HepG2 (cell line): ENCODE measurements around the gene MACROD2. TPM values are rescaled to one million over a fixed set of nuclear protein-coding genes. Genes with fewer than 3 reads are reported as not detected.

Experiments used
- ATAC-seq: fragments of 200-7000 bp; cut with Tn5 transposase; 3 replicates; pipeline ENCODE4 v1.9.1; 2020; ENCODE audit warnings: mild to moderate bottlenecking, moderate library complexity
- BruUV-seq: library from RNA; stranded (reverse); fragments of 400-500 nt; replicated peaks from 2 replicates; lab custom pipeline; 2021; lab: Mats Ljungman, UMichigan
- CTCF ChIA-PET: fragments of 300-600 bp; formaldehyde crosslinking; extraction: SDS; loops from one replicate; lab custom pipeline; 2021; ENCODE audit warnings: low total read pairs, inconsistent platforms, low intra/inter-chr PET ratio; lab: Yijun Ruan, JAX
- POLR2A ChIA-PET: fragments of 350-600 bp; sonication (Branson Sonifier 250); formaldehyde crosslinking; loops from one replicate; lab custom pipeline; 2020; ENCODE audit warnings: antibody characterized with exemption, inconsistent platforms; lab: Yijun Ruan, JAX
- DNase-seq: peaks from one replicate; pipeline ENCODE4 v3.0.0-alpha.2; 2015; ENCODE audit warnings: low spot score
- FAIRE-seq: peaks from 3 replicates; lab custom pipeline; 2011; peaks lifted over from hg19 to GRCh38; lab: Jason Lieb, UNC
- H2AFZ ChIP-seq: one replicate; pipeline ENCODE4 v1.6.1; 2011; ENCODE audit warnings: low read length, inconsistent platforms
- H3K27ac ChIP-seq: fragments of 300-600 bp; 3 replicates; pipeline ENCODE4 v1.8.0; 2011; ENCODE audit warnings: mixed run types, mild to moderate bottlenecking, mixed read lengths, low read length, inconsistent platforms; ENCODE audit not compliant: insufficient read depth; ENCODE audit errors: extremely low read length
- H3K27me3 ChIP-seq, 2 experiments: fragments of 200-600 bp in 1 of 2; 2 replicates in 1 of 2; 3 replicates in 1 of 2; pipeline versions ENCODE4 v1.6.0 to v1.8.0; 2011; ENCODE audit warnings: low read length in 2 of 2, mild to moderate bottlenecking in 2 of 2, moderate library complexity in 2 of 2, inconsistent platforms in 1 of 2; ENCODE audit not compliant: insufficient read depth in 2 of 2, control insufficient read depth in 1 of 2
- H3K36me3 ChIP-seq, 2 experiments: fragments of 200-600 bp in 1 of 2; replicated peaks in 1 of 2; 2 replicates in 1 of 2; 3 replicates in 1 of 2; pipeline versions ENCODE4 v1.5.1 to v1.8.0; 2011; ENCODE audit warnings: low read length in 2 of 2, inconsistent platforms in 1 of 2; ENCODE audit not compliant: insufficient read depth in 2 of 2, control insufficient read depth in 1 of 2
- H3K4me1 ChIP-seq: 2 replicates; pipeline ENCODE4 v1.5.1; 2012; ENCODE audit warnings: low read length, inconsistent platforms; ENCODE audit not compliant: insufficient read depth
- H3K4me2 ChIP-seq: 2 replicates; pipeline ENCODE4 v1.6.0; 2011; ENCODE audit warnings: low read depth, low read length, inconsistent platforms
- H3K4me3 ChIP-seq, 3 experiments: fragments of 200-600 bp in 1 of 3; sonication (generic), shearing (Covaris generic) in 1 of 3; replicated peaks in 1 of 3; 2 replicates each; pipeline ENCODE4 v1.5.1; 2011 to 2016; ENCODE audit warnings: low read length in 3 of 3, inconsistent platforms in 2 of 3, low read depth in 2 of 3, mild to moderate bottlenecking in 2 of 3, control low read depth in 1 of 3, mixed read lengths in 1 of 3; ENCODE audit not compliant: insufficient read depth in 1 of 3
- H3K79me2 ChIP-seq: one replicate; pipeline ENCODE4 v1.6.1; 2011; ENCODE audit warnings: low read length, inconsistent platforms; ENCODE audit not compliant: insufficient read depth
- H3K9ac ChIP-seq: 2 replicates; pipeline ENCODE4 v1.6.0; 2011; ENCODE audit warnings: mild to moderate bottlenecking, low read depth, low read length, inconsistent platforms; ENCODE audit not compliant: insufficient read depth
- H3K9me3 ChIP-seq: 2 replicates; pipeline ENCODE4 v1.5.1; 2012; ENCODE audit warnings: mild to moderate bottlenecking, low read length
- H4K20me1 ChIP-seq: 2 replicates; pipeline ENCODE4 v1.6.0; 2011; ENCODE audit warnings: inconsistent platforms, mild to moderate bottlenecking, low read length, moderate library complexity; ENCODE audit not compliant: insufficient read depth
- AGO1 ChIP-seq: fragments of 200-400 bp; formaldehyde crosslinking; IDR thresholded peaks from 2 replicates; pipeline ENCODE4 v1.6.1; 2017; ENCODE audit warnings: mild to moderate bottlenecking, low read depth, low read length, moderate library complexity; ENCODE audit not compliant: poor library complexity, severe bottlenecking
- EED ChIP-seq: sonication (generic); formaldehyde crosslinking; IDR thresholded peaks from 2 replicates; pipeline ENCODE4 v1.5.0; 2020; ENCODE audit warnings: mild to moderate bottlenecking, missing genetic modification reagents
- KDM2A ChIP-seq: sonication (generic); formaldehyde crosslinking; IDR thresholded peaks from 2 replicates; pipeline ENCODE4 v1.4.0; 2020; ENCODE audit warnings: low read depth, missing genetic modification reagents, borderline replicate concordance
- KLF9 ChIP-seq: IDR thresholded peaks from 2 replicates; pipeline ENCODE4 v1.6.1; 2016; ENCODE audit warnings: low read depth
- MAZ ChIP-seq, 2 experiments: sonication (generic) in 1 of 2; formaldehyde crosslinking in 1 of 2; IDR thresholded peaks; 2 replicates each; pipeline versions ENCODE4 v1.5.0 to v1.6.1; 2012 to 2020; ENCODE audit warnings: low read depth in 2 of 2, mild to moderate bottlenecking in 2 of 2, borderline replicate concordance in 1 of 2, improper control_type of control experiment in 1 of 2, low read length in 1 of 2, missing genetic modification reagents in 1 of 2, moderate library complexity in 1 of 2
- RXRA ChIP-seq: sonication (generic); formaldehyde crosslinking; IDR thresholded peaks from 2 replicates; pipeline ENCODE4 v1.5.1; 2020; ENCODE audit warnings: missing genetic modification reagents
- SATB2 ChIP-seq: sonication (generic); formaldehyde crosslinking; IDR thresholded peaks from 2 replicates; pipeline ENCODE4 v1.5.0; 2020; ENCODE audit warnings: missing genetic modification reagents
- WGBS: methylation state at CpG from one replicate; pipeline ENCODE4 v1.1.6; 2017; ENCODE audit warnings: low lambda C conversion rate; 5-methylcytosine and 5-hydroxymethylcytosine counted together
- in situ Hi-C: cut with HindIII; loops from 2 replicates; pipeline ENCODE4 v1.10.0; 2017; ENCODE audit warnings: low pct_unique_long_range_greater_than_20kb; ENCODE audit not compliant: extremely low pct_ligation_motif_present
- intact Hi-C: fragments of 100-400 bp; cut with micrococcal nuclease; formaldehyde crosslinking; loops from one replicate; pipeline ENCODE4 v1.10.0; 2022; ENCODE audit not compliant: unreplicated experiment
- polyA plus RNA-seq, 8 experiments: library from polyadenylated mRNA; depleted of rRNA in 3 of 8; stranded (reverse) in 7 of 8; unstranded in 1 of 8; fragments of >200 nt; fragmentation: Illumina TruSeq in 4 of 8; extraction: Trizol in 4 of 8; gene quantifications; 2 replicates each; pipeline versions ENCODE4 v1.2.1 to v1.2.3, GENCODE V29; 2011 to 2016; ENCODE audit warnings: low read depth in 4 of 8, missing spikeins in 1 of 8, mixed read lengths in 1 of 8; ENCODE audit not compliant: insufficient read depth in 1 of 8
- total RNA-seq, 5 experiments: library from RNA; depleted of rRNA; stranded (reverse); fragments of >200 nt; fragmentation: Illumina TruSeq; extraction: Trizol; gene quantifications; 2 replicates each; pipeline ENCODE4 v1.2.3, GENCODE V29; 2016; ENCODE audit warnings: low read depth in 1 of 5
- TF ChIP-seq, protein P1 (sequence below): sonication (generic); formaldehyde crosslinking; IDR thresholded peaks from 2 replicates; pipeline ENCODE4 v1.5.0; 2020; ENCODE audit warnings: mild to moderate bottlenecking, missing genetic modification reagents
- TF ChIP-seq, protein P2 (sequence below): IDR thresholded peaks from 2 replicates; pipeline ENCODE4 v1.6.1; 2018; ENCODE audit warnings: missing genetic modification reagents

The MACROD2 gene
- total and polyA plus RNA-seq, 2 of the 13 experiments (the other 11 are each of a cell fraction or from before 2014, with no cell fraction given): 0.13 to 0.51 TPM

DNA sequence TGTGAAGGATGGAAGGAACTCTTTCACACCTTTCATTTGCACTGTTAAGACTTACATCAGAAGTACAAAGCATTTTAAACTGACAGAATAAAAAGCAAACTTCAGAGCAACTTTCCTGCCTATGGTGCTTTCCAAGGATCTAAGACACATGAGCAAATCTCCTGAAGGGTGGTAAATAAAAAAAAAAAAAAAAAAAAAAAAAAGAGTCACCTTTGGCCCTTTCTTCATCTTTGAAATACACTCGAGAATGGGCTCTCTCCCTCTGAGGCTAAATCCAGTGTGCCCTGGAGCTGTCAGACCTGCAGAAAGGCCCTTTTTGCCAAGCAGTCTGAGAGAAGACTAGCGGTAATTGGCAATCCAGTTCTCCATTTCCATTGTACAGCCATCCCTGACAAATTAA, 1455.9 kb downstream of the MACROD2 start (continued):
- no peak for TF ChIP-seq AGO1
- no peak for TF ChIP-seq SATB2
- TF ChIP-seq, all 625 proteins: peak for 0

DNA sequence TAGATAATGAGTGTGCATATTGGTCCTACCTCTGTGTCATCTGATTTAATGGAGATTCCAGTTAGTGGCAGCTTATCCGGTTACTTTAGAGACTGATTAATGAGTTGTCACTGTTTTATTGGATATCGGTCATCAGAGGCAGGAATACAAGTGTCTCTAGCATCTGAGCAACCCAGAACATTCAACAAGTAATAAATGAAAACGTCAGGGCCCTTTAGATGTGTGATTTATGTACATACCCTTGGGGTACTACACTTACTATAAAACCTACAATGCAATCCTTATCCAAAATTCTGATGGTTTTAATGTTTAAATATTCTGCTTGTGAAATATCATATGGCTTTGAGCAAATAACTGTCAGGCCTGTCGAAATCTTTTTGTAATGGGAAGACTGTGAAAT, 1460.0 kb downstream of the MACROD2 start:
- no peak overlapping the region for H3K9ac ChIP-seq
- no TSS peak for BruUV-seq
- no peak overlapping the region for H3K27ac ChIP-seq
- no peaks in the 10 kb centered on the region for H3K36me3 ChIP-seq
- no peak for DNase-seq
- ATAC-seq: no peak
- in situ Hi-C loops (no loop called here), intact Hi-C loops (no loop called here)
- H3K9me3 ChIP-seq: peaks cover 73% of the 10 kb centered on the region
- H3K4me3 ChIP-seq: no peak overlapping the region
- CTCF ChIA-PET: no interaction called here
- TF ChIP-seq, protein P1, sequence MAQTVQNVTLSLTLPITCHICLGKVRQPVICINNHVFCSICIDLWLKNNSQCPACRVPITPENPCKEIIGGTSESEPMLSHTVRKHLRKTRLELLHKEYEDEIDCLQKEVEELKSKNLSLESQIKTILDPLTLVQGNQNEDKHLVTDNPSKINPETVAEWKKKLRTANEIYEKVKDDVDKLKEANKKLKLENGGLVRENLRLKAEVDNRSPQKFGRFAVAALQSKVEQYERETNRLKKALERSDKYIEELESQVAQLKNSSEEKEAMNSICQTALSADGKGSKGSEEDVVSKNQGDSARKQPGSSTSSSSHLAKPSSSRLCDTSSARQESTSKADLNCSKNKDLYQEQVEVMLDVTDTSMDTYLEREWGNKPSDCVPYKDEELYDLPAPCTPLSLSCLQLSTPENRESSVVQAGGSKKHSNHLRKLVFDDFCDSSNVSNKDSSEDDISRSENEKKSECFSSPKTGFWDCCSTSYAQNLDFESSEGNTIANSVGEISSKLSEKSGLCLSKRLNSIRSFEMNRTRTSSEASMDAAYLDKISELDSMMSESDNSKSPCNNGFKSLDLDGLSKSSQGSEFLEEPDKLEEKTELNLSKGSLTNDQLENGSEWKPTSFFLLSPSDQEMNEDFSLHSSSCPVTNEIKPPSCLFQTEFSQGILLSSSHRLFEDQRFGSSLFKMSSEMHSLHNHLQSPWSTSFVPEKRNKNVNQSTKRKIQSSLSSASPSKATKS (CRISPR knock-in tag): no peak
- no peak for TF ChIP-seq RXRA (CRISPR knock-in tag)
- no peak for TF ChIP-seq MAZ (IDR thresholded peaks at IDR 0.05; ENCODE audit: borderline replicate concordance, low read depth, low read length)
- no peak for TF ChIP-seq MAZ (CRISPR knock-in tag; IDR thresholded peaks at IDR 0.05; ENCODE audit: low read depth)
- no peak for TF ChIP-seq EED (CRISPR knock-in tag)
- no peak for TF ChIP-seq KLF9 (CRISPR knock-in tag)
- TF ChIP-seq, protein P2, sequence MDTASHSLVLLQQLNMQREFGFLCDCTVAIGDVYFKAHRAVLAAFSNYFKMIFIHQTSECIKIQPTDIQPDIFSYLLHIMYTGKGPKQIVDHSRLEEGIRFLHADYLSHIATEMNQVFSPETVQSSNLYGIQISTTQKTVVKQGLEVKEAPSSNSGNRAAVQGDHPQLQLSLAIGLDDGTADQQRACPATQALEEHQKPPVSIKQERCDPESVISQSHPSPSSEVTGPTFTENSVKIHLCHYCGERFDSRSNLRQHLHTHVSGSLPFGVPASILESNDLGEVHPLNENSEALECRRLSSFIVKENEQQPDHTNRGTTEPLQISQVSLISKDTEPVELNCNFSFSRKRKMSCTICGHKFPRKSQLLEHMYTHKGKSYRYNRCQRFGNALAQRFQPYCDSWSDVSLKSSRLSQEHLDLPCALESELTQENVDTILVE: no peak
- no peak for TF ChIP-seq KDM2A (CRISPR knock-in tag)
- no peaks in the 10 kb centered on the region for H3K27me3 ChIP-seq
- H3K79me2 ChIP-seq: no peaks in the 10 kb centered on the region
- no peak overlapping the region for H2AFZ ChIP-seq
- no peaks in the 10 kb centered on the region for H4K20me1 ChIP-seq
- no peaks in the 10 kb centered on the region for H3K4me1 ChIP-seq
- POLR2A ChIA-PET: no interaction called here
- H3K4me2 ChIP-seq: no peak overlapping the region
- no peak for FAIRE-seq
- WGBS: under 1% methylated on average over 4 of the region's 4 CpGs
